ENCODE results near the gene INPP5J. TPM values are rescaled to one million over a fixed set of nuclear protein-coding genes. Genes with fewer than 3 reads are reported as not detected.

The INPP5J gene
- total RNA-seq, 1 experiment from 2014 or later = 0.61 TPM

GRCh38 chr22:31100762-31101525, 21.8 kb upstream of the INPP5J start:
- Mint-ChIP-seq H3K27ac (ENCODE audit: low read depth, unreplicated experiment) (peak overlapping the region; percentile 73), H3K4me3 (ENCODE audit: unreplicated experiment) (no peak overlapping the region), H3K4me1 (ENCODE audit: insufficient read depth, unreplicated experiment) (peaks cover 21% of the 10 kb centered on the region), H3K9me3 (ENCODE audit: unreplicated experiment) (no peaks in the 10 kb centered on the region), H3K36me3 (ENCODE audit: insufficient read depth, unreplicated experiment) (peaks cover 22% of the 10 kb centered on the region), H3K27me3 (ENCODE audit: insufficient read depth, unreplicated experiment) (no peaks in the 10 kb centered on the region)
- no peak for TF ChIP-seq CTCF (IDR thresholded peaks at IDR 0.05; ENCODE audit: unreplicated experiment)
- DNase-seq (ENCODE audit: unreplicated experiment) = no peak
- ChIA-PET POLR2A (interaction anchor here (2.2 kb wide), 1 partner anchor 19 kb away, joined by 10 read pairs; the partner anchor contains the start of gene SMTN), CTCF (interaction anchor here (0.6 to 1.3 kb wide), 2 partner anchors 130 to 212 kb away, joined by 6 read pairs; no protein-coding TSS in a partner anchor)
- no TSS peak for BruUV-seq (replicated peaks)
- intact Hi-C loops (cut with micrococcal nuclease) = no loop called here

DNA sequence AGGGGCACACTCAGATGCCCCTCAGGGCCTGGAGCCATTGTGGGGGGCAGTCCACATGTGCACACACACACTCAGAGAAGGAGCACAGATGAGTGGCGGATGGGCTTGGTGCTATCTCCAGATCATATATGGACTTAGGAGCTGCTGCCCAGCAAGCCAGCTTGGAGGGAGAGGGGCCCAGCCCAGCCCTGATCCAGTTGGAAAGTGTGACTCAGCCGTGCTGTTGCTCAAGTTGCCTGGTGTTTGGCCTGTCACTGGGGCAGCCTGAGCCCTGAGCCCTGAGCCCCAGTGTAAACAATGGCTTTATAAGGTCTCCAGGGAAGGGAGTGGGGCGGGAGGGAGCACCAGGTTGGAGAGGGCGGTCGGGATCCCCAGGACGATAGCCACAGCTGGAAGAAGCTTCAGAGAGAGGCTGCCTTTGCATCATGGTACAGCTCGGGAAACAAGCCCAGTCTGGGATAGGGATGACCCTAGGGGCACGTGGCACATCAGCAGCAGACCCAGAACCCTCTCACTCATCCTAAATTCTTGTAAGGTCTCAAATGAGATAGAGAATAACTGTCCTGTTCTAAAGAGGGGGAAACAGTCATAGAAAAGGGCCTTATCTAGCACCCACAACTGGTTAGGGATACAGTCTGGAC, 20.2 kb upstream of the INPP5J start:
- no peak for TF ChIP-seq CTCF (IDR thresholded peaks at IDR 0.05; ENCODE audit: unreplicated experiment)
- Mint-ChIP-seq H3K36me3 (ENCODE audit: insufficient read depth, unreplicated experiment) (peaks cover 12% of the 10 kb centered on the region), H3K9me3 (ENCODE audit: unreplicated experiment) (no peaks in the 10 kb centered on the region), H3K4me3 (ENCODE audit: unreplicated experiment) (no peak overlapping the region), H3K4me1 (ENCODE audit: insufficient read depth, unreplicated experiment) (peaks cover 28% of the 10 kb centered on the region), H3K27me3 (ENCODE audit: insufficient read depth, unreplicated experiment) (no peaks in the 10 kb centered on the region), H3K27ac (ENCODE audit: low read depth, unreplicated experiment) (peak overlapping the region; percentile 73)
- POLR2A ChIA-PET = interaction anchor here (0.6 to 2.2 kb wide), 6 partner anchors 18 to 211 kb away, joined by 3 to 10 read pairs (median 6); partner anchors contain the start of genes MORC2, SMTN and TUG1
- peak; percentile 79 for DNase-seq (ENCODE audit: unreplicated experiment)
- intact Hi-C loops (cut with micrococcal nuclease) = no loop called here
- CTCF ChIA-PET = interaction anchor here (0.7 to 1.1 kb wide), 5 partner anchors 10 to 468 kb away, joined by 3 to 4 read pairs (median 4); no protein-coding TSS in a partner anchor
- BruUV-seq (replicated peaks) = no TSS peak

DNA sequence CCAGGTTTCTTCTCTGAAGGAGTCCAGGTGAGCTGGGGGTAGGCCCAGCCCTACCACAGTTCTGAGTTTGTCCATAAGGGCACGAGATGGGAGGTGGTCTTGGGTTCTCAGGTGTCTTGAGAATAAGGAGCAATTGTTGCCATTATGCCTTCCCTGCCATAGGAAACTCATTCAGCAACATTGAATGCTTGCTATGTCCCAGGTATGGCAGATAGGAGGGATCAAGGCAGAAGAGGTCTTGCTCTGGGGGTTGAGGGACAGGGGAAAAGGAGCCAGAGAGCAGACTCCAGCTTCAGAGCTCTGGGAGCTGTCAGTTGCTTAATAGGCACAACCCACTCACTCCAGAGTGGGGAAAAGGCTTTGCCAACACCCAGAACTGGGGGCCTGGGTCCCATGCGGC, 19.7 kb upstream of the INPP5J start:
- no peak for TF ChIP-seq CTCF (IDR thresholded peaks at IDR 0.05; ENCODE audit: unreplicated experiment)
- no peaks in the 10 kb centered on the region for H3K9me3 Mint-ChIP-seq (ENCODE audit: unreplicated experiment)
- peaks cover 7% of the 10 kb centered on the region for H3K36me3 Mint-ChIP-seq (ENCODE audit: insufficient read depth, unreplicated experiment)
- ChIA-PET CTCF (interaction anchor here (2.4 kb wide), 1 partner anchor 18 kb away, joined by 6 read pairs; no protein-coding TSS in a partner anchor), POLR2A (interaction anchor here (0.6 to 2.2 kb wide), 5 partner anchors 21 to 210 kb away, joined by 3 to 10 read pairs (median 4); partner anchors contain the start of genes MORC2, SMTN and TUG1)
- DNase-seq (ENCODE audit: unreplicated experiment) = no peak
- no peak overlapping the region for H3K4me3 Mint-ChIP-seq (ENCODE audit: unreplicated experiment)
- peak overlapping the region; percentile 73 for H3K27ac Mint-ChIP-seq (ENCODE audit: low read depth, unreplicated experiment)
- H3K4me1 Mint-ChIP-seq (ENCODE audit: insufficient read depth, unreplicated experiment) = peaks cover 33% of the 10 kb centered on the region
- intact Hi-C loops (cut with micrococcal nuclease) = no loop called here
- no peaks in the 10 kb centered on the region for H3K27me3 Mint-ChIP-seq (ENCODE audit: insufficient read depth, unreplicated experiment)
- BruUV-seq (replicated peaks) = no TSS peak
